D721Med (cell line): ENCODE measurements around the gene MYBBP1A.

Experiments
- DNase-seq: peaks from one replicate; pipeline ENCODE4 v3.0.0; 2011; ENCODE audit warnings: low spot score; ENCODE audit not compliant: insufficient read length
- FAIRE-seq: peaks from 2 replicates; lab custom pipeline; 2011; peaks lifted over from hg19 to GRCh38; lab: Jason Lieb, UNC
- TF ChIP-seq, protein P1 (sequence below): IDR thresholded peaks from 2 replicates; pipeline ENCODE4 v1.5.1; 2012; ENCODE audit warnings: mild to moderate bottlenecking, control low read depth; ENCODE audit not compliant: insufficient read depth; ENCODE audit errors: missing control alignments

Gene MYBBP1A

GRCh38 chr17:4505187-4505586 is 50.0 kb downstream of the MYBBP1A start:
- TF ChIP-seq, protein P1, sequence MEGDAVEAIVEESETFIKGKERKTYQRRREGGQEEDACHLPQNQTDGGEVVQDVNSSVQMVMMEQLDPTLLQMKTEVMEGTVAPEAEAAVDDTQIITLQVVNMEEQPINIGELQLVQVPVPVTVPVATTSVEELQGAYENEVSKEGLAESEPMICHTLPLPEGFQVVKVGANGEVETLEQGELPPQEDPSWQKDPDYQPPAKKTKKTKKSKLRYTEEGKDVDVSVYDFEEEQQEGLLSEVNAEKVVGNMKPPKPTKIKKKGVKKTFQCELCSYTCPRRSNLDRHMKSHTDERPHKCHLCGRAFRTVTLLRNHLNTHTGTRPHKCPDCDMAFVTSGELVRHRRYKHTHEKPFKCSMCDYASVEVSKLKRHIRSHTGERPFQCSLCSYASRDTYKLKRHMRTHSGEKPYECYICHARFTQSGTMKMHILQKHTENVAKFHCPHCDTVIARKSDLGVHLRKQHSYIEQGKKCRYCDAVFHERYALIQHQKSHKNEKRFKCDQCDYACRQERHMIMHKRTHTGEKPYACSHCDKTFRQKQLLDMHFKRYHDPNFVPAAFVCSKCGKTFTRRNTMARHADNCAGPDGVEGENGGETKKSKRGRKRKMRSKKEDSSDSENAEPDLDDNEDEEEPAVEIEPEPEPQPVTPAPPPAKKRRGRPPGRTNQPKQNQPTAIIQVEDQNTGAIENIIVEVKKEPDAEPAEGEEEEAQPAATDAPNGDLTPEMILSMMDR, result no peak
- FAIRE-seq (no peak), DNase-seq (no peak)

DNA sequence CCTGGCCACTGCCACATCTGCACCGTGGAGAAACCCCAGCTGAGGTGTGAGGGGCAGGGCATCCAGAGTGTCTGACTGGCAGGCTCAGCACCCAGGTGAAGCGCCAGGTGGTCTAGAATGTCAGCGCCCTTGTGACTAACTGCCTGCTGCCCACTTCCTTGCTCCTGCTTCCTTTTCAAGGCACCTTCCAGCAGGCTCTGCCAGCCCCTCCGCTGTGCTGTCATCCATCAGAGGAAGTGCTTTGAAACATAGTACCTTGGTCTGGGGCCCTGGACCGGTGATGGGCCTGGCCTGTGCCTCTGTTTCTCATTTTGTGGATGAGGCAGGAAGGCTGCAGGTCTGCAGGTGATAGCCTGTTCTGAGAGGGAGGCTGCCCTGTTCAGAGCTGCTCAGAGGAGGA is 51.0 kb downstream of the MYBBP1A start:
- TF ChIP-seq, protein P1, result no peak
- no peak for FAIRE-seq
- no peak for DNase-seq

DNA sequence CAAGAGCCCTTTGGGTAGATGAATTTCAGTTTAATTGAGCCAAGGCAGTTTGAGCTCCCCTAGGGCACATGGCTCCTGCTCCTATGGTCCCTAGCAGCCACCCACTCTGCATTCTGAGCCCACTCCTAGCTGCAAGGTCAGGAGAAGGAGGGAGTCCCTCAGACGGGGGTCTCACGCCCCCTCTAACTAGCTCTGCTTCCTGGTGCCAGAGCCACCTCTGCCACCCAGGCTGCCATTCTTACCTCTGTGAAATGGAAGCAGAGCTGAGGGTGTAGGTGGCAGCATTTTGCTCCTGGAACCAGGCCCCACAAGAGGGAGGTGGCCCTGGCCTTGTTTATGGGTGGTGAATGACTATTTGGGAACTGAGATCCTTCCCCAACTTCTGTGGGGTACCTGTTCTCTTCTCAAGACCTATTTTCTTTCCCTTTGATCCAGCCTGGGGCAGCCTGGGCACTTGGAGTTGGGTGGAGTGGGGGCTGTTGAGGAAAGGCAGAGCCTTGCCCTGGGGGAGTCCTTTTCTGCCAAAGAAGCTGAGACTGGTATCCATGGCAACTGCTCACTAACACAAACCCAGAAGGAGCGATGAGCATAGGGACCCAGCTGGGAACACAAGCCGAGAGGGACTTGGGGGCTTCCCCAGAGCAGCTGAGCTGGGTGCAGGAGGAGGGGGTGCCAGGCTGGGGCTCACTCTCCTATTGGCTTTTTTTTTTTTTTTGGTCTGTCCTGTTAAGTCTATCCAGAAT is 51.7 kb downstream of the MYBBP1A start:
- DNase-seq (no peak), FAIRE-seq (no peak)
- TF ChIP-seq, protein P1, result no peak

DNA sequence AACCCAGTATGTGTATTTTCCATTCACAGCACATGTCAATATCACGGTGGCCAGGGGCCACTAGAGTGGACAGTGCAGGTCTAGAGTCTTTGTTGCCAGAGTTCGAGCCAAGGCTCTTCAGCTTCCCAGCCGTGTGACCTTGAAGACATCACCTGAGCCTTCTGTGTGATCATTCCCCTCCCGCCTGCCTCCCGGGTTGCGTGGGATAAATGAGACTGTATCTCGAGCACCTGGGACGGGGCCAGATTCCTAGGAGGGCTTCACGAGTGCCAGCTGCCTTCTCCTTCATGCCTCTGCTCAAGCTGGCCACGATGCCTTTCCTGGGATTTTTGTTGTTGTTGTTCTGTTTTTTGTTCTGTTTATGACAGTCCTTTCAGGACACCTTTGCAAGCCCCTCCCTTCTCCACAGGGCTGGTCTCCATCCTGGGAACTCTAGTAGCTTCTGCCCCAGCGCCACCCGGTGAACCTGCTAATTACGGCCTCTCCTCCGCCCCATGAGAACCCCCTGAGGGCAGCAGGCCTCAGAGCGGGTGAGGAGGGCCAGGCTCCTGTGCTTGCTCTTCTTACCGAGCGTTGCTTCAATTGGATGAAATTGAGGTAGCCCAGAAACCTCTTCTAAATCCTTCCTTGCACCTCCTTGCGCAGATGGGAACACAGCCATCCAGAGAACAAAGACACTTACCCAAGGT is 52.6 kb downstream of the MYBBP1A start:
- DNase-seq (no peak), FAIRE-seq (no peak)
- TF ChIP-seq, protein P1, result no peak

DNA sequence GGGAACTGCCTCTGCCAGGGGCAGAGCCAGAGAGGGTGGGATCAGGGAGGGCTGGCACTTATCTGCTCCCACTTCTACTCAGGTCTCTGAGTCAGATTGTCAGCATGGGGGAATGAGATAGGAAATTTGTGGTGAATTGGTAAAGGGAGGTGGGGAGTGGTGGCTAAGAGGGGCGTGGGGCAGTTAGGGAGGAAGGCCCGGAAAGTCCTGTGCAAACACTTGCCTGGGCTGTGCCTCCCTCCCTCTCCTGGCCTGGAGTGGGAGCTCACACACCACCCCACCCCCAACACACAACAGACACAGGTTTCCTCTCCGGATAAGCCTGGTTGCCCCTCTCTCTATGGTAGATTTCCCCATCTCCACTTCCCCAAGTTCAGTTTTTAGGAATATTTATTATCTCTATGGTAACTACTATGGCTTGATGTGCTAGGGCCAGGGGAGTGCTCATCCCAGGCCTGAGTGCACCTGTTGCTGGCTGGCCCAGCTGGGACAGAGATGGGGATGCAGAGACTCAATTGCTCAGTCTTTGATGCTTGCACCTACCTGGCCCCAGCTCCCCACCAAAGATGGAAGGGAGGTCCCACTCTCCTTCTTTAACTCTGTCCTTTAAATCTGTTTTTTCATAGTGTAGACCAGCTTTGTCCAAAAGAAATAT is 53.8 kb downstream of the MYBBP1A start:
- FAIRE-seq (no peak), DNase-seq (no peak)
- TF ChIP-seq, protein P1, result no peak

DNA sequence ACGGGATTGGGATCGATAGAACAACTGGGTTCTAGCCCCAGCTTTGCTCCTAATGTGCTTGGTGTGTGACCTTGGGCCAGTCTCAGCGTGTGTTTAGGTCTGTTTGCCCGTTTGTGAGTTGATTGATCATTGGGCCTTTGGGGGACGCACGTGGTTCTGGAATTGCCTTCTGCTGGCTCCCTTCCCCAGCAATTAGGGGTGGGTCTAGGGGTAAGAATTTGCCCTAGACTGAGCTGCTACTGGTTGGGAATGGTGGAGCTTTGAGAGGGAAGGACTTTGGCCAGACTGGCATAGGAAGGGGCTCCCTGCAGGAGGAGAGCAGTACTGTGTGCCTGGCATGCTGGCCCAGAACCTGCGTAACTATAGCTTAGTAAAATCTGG is 55.0 kb downstream of the MYBBP1A start:
- TF ChIP-seq, protein P1, result no peak
- DNase-seq, result no peak
- FAIRE-seq, result no peak
